GM23248 (cell line): ENCODE data around the gene DUSP15. TPM values are rescaled to one million over a fixed set of nuclear protein-coding genes. Genes with fewer than 3 reads are reported as not detected.

ENCODE experiments used
- DNase-seq: peaks from one replicate; pipeline ENCODE4 v3.0.0-alpha.2; 2015
- H2AFZ ChIP-seq: fragments of 200-600 bp; sonication (generic); 2 replicates; pipeline ENCODE4 v1.6.1; 2016; ENCODE audit warnings: antibody characterized with exemption
- H3F3A ChIP-seq: fragments of 200-600 bp; sonication (generic); 2 replicates; pipeline ENCODE4 v1.6.1; 2016; ENCODE audit warnings: mild to moderate bottlenecking, antibody characterized with exemption, mixed run types; ENCODE audit not compliant: insufficient read depth
- H3K27ac ChIP-seq: fragments of 200-600 bp; sonication (generic); 2 replicates; pipeline ENCODE4 v1.5.1; 2016; ENCODE audit warnings: mild to moderate bottlenecking
- H3K27me3 ChIP-seq: fragments of 200-600 bp; sonication (generic); replicated peaks from 2 replicates; pipeline ENCODE4 v1.6.1; 2016; ENCODE audit warnings: mild to moderate bottlenecking; ENCODE audit not compliant: insufficient read depth
- H3K36me3 ChIP-seq: fragments of 200-600 bp; sonication (generic); 2 replicates; pipeline ENCODE4 v1.6.1; 2016; ENCODE audit warnings: low read depth, mild to moderate bottlenecking
- H3K4me1 ChIP-seq: fragments of 200-600 bp; sonication (generic); 2 replicates; pipeline ENCODE4 v1.6.1; 2016; ENCODE audit warnings: mild to moderate bottlenecking; ENCODE audit not compliant: insufficient read depth
- H3K4me2 ChIP-seq: fragments of 200-600 bp; sonication (generic); one replicate; pipeline ENCODE4 v1.6.1; 2016; ENCODE audit warnings: mild to moderate bottlenecking; ENCODE audit not compliant: unreplicated experiment
- H3K4me3 ChIP-seq: fragments of 200-600 bp; sonication (generic); 2 replicates; pipeline ENCODE4 v1.5.1; 2016; ENCODE audit warnings: mild to moderate bottlenecking
- H3K79me2 ChIP-seq: fragments of 200-600 bp; sonication (generic); 2 replicates; pipeline ENCODE4 v1.6.1; 2016; ENCODE audit warnings: mild to moderate bottlenecking; ENCODE audit not compliant: insufficient read depth
- H3K9ac ChIP-seq: fragments of 200-600 bp; sonication (generic); 2 replicates; pipeline ENCODE4 v1.6.1; 2016; ENCODE audit warnings: mild to moderate bottlenecking
- H3K9me2 ChIP-seq: fragments of 200-600 bp; sonication (generic); 2 replicates; pipeline ENCODE4 v1.6.1; 2016; ENCODE audit warnings: mixed run types, mild to moderate bottlenecking, moderate library complexity; ENCODE audit not compliant: insufficient read depth
- H3K9me3 ChIP-seq: fragments of 200-600 bp; sonication (generic); one replicate; pipeline ENCODE4 v1.6.1; 2017; ENCODE audit warnings: low read depth
- H4K20me1 ChIP-seq: fragments of 200-600 bp; sonication (generic); 2 replicates; pipeline ENCODE4 v1.6.0; 2016; ENCODE audit not compliant: insufficient read depth
- EZH2 ChIP-seq: fragments of 200-600 bp; sonication (generic); IDR thresholded peaks from 2 replicates; pipeline ENCODE4 v1.6.1; 2018; ENCODE audit warnings: antibody characterized with exemption, mild to moderate bottlenecking; ENCODE audit not compliant: insufficient read depth, poor library complexity, severe bottlenecking
- EZH2phosphoT487 ChIP-seq: fragments of 200-600 bp; sonication (generic); IDR thresholded peaks from 2 replicates; pipeline ENCODE4 v1.6.1; 2018; ENCODE audit warnings: antibody characterized with exemption, moderate library complexity, mild to moderate bottlenecking, low read depth; ENCODE audit not compliant: insufficient read depth
- WGBS, 2 experiments: methylation state at CpG; one replicate each; pipeline ENCODE4 v1.1.6; 2015 to 2017; ENCODE audit warnings: low lambda C conversion rate in 2 of 2, low coverage in 1 of 2; ENCODE audit errors: missing lambda C conversion rate in 2 of 2; 5-methylcytosine and 5-hydroxymethylcytosine counted together
- in situ Hi-C: fragments of 300-500 bp; cut with MboI; formaldehyde crosslinking; loops from 2 replicates; pipeline ENCODE4 v1.15.0; 2020
- polyA plus RNA-seq: library from polyadenylated mRNA; unstranded; fragments of >200 nt; fragmentation: Nextera tagmentation; extraction: Ambion mirVana; gene quantifications from 2 replicates; pipeline ENCODE4 v1.2.1, GENCODE V29; 2016
- total RNA-seq: library from RNA; depleted of rRNA; stranded (reverse); fragments of >200 nt; shearing (Covaris generic); gene quantifications from 2 replicates; pipeline ENCODE4 v1.2.3, GENCODE V29; 2014

The DUSP15 gene
- total and polyA plus RNA-seq, 2 experiments from 2014 or later = not detected

DNA sequence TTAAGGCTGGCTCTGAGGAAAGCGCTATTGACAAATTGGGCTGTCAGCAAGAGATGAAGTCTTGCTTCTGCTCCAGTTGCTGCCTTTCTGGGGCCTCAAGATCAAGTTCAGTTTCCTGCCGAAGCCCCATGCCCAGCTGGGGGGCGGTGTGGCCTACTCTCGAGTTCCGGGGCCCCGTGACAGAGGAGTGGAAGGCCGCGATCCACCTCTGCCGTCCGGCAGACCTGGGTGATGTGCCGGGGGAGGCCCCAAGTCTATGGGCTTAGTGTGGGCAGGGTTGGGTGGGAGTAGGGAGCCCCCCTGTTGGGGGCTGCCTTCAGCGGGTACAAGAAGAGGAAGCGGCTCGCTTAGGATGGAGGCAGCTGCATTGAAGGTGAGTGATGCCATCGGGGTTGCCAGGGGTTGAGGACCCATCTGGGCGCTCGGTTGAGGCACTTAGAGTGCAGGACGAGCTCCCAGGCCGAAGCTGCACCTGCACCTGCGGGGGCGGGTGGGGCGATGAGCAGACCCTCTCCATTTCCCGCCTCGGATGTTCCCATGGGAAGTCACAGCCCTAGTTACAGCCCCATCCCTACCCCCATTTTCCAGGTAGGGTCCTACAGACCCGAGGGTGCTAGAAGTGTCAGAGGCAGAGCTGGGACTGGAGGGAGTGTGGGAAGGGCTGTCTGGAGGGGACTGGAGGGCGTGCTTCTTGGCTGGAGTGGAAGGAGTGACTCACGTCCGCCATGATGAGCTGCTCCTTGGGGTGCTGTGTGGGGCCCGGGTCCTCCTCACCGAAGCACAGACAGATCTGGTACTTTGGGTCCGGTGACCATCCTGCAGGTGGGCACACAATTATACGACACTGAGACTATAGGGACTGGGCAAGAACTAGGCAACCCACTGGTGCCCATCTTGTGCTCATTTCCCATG, 22.0 kb downstream of the DUSP15 start:
- DNase-seq = no peak
- no peaks in the 10 kb centered on the region for H3K9me3 ChIP-seq
- H3K27me3 ChIP-seq = peaks cover 40% of the 10 kb centered on the region
- H3F3A ChIP-seq = no peaks in the 10 kb centered on the region
- H3K27ac ChIP-seq = no peak overlapping the region
- in situ Hi-C loops = no loop called here
- no peak overlapping the region for H3K4me3 ChIP-seq
- H3K4me2 ChIP-seq = no peak overlapping the region
- WGBS, 2 experiments = 67 to 69% methylated on average over 26 to 32 of the region's 32 CpGs
- no peaks in the 10 kb centered on the region for H4K20me1 ChIP-seq
- no peaks in the 10 kb centered on the region for H3K36me3 ChIP-seq
- no peak overlapping the region for H3K9ac ChIP-seq
- no peak overlapping the region for H2AFZ ChIP-seq
- TF ChIP-seq EZH2 (no peak), EZH2phosphoT487 (no peak)
- no peaks in the 10 kb centered on the region for H3K4me1 ChIP-seq
- no peaks in the 10 kb centered on the region for H3K79me2 ChIP-seq
- H3K9me2 ChIP-seq = no peaks in the 10 kb centered on the region

GRCh38 chr20:31846793-31847138, 23.6 kb downstream of the DUSP15 start:
- DNase-seq = no peak
- no peak overlapping the region for H3K9ac ChIP-seq
- no peaks in the 10 kb centered on the region for H3F3A ChIP-seq
- H3K9me3 ChIP-seq = no peaks in the 10 kb centered on the region
- H3K27ac ChIP-seq = no peak overlapping the region
- H3K9me2 ChIP-seq = no peaks in the 10 kb centered on the region
- TF ChIP-seq EZH2 = no peak
- TF ChIP-seq EZH2phosphoT487 = no peak
- no peak overlapping the region for H3K4me3 ChIP-seq
- H3K4me1 ChIP-seq = peaks cover 15% of the 10 kb centered on the region
- H3K79me2 ChIP-seq = no peaks in the 10 kb centered on the region
- no peaks in the 10 kb centered on the region for H3K36me3 ChIP-seq
- H3K27me3 ChIP-seq = peaks cover 34% of the 10 kb centered on the region
- no peaks in the 10 kb centered on the region for H4K20me1 ChIP-seq
- WGBS, 2 experiments = 36 to 39% methylated on average over 3 of the region's 3 CpGs
- H3K4me2 ChIP-seq = no peak overlapping the region
- H2AFZ ChIP-seq = no peak overlapping the region
- in situ Hi-C loops = no loop called here

GRCh38 chr20:31845300-31845863, 24.9 kb downstream of the DUSP15 start, which contains the start of gene FOXS1:
TSS of gene FOXS1 (minus strand) at chr20:31845604. CDS start at chr20:31845542, 62 bp downstream.
- Histone ChIP-seq H2AFZ (no peak within 1 kb of the TSS), H3K4me1 (peaks cover 19% of the 10 kb centered on the region), H3K9me2 (no peaks in the 10 kb centered on the region), H3K79me2 (no peaks in the 10 kb centered on the region), H3K36me3 (no peaks in the 10 kb centered on the region), H3K4me3 (no peak within 1 kb of the TSS), H3K27me3 (peaks cover 24% of the 10 kb centered on the region), H3K27ac (no peak within 1 kb of the TSS), H3K4me2 (no peak within 1 kb of the TSS), H3K9me3 (no peaks in the 10 kb centered on the region), H3K9ac (no peak within 1 kb of the TSS), H4K20me1 (no peaks in the 10 kb centered on the region), H3F3A (0 out of 2 replicates have a peak, but pooled peaks cover 5% of the 10 kb centered on the region)
- in situ Hi-C loops = no loop called here
- no peak for DNase-seq
- 81 to 84% methylated on average over 19 to 20 of the region's 21 CpGs for WGBS, 2 experiments
- no peak for TF ChIP-seq EZH2
- TF ChIP-seq EZH2phosphoT487 = no peak

DNA sequence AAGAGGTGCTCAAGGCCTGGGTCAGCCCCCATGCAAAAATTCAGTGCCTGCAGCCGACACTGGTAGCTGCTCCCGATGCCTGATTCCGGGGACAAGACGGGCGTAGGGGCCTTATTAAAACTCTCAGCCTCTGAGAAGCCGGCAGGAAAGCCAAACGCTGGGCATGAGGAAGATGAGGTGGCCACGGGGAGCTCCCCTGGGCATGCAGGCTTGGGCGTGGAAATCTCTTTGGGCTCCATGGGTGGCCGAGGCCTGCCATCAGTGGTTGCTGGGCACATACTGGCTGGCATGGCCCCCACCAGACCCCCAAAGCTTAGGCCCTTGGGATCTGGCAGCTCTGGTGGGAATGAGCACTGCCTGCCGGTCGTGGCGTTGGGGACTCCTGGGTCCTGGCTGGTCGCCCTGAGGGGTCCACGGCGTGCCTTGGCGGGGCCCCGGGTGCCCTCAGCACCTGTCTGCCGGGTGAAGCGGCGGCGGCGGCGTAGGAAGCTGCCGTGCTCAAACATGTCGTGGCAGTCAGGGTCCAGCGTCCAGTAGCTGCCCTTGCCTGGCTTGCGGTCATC, 25.5 kb downstream of the DUSP15 start:
- no peak for TF ChIP-seq EZH2
- TF ChIP-seq EZH2phosphoT487 = no peak
- no peaks in the 10 kb centered on the region for H3K9me2 ChIP-seq
- H3K27ac ChIP-seq = no peak overlapping the region
- in situ Hi-C loops = no loop called here
- WGBS, 2 experiments = 93% methylated on average over 24 to 28 of the region's 28 CpGs
- no peaks in the 10 kb centered on the region for H4K20me1 ChIP-seq
- H3K4me1 ChIP-seq = peaks cover 19% of the 10 kb centered on the region
- H3K36me3 ChIP-seq = no peaks in the 10 kb centered on the region
- no peaks in the 10 kb centered on the region for H3K79me2 ChIP-seq
- no peak overlapping the region for H3K4me3 ChIP-seq
- no peak overlapping the region for H3K4me2 ChIP-seq
- no peak overlapping the region for H3K9ac ChIP-seq
- no peak overlapping the region for H2AFZ ChIP-seq
- H3K9me3 ChIP-seq = no peaks in the 10 kb centered on the region
- H3K27me3 ChIP-seq = peaks cover 18% of the 10 kb centered on the region
- DNase-seq = no peak
- 0 out of 2 replicates have a peak, but pooled peaks cover 5% of the 10 kb centered on the region for H3F3A ChIP-seq
